PFSK-1 (cell line): Measurements from ENCODE around the gene NSFL1C.

ENCODE experiments used
- POLR2AphosphoS5 ChIP-seq: IDR thresholded peaks from 2 replicates; pipeline ENCODE4 v1.6.1; 2012; ENCODE audit warnings: low read depth, mild to moderate bottlenecking, control low read depth, low read length, moderate library complexity
- REST ChIP-seq, 2 experiments: IDR thresholded peaks; 2 replicates each; pipeline versions ENCODE4 v1.6.1 to v1.8.0; 2011 to 2012; ENCODE audit warnings: low read depth in 2 of 2, low read length in 2 of 2, control low read depth in 1 of 2, inconsistent platforms in 1 of 2, mild to moderate bottlenecking in 1 of 2, moderate library complexity in 1 of 2; ENCODE audit not compliant: insufficient read depth in 1 of 2
- TAF1 ChIP-seq: IDR thresholded peaks from 2 replicates; pipeline ENCODE4 v1.6.1; 2012; ENCODE audit warnings: low read length, control low read depth, borderline replicate concordance; ENCODE audit not compliant: insufficient read depth

DNA sequence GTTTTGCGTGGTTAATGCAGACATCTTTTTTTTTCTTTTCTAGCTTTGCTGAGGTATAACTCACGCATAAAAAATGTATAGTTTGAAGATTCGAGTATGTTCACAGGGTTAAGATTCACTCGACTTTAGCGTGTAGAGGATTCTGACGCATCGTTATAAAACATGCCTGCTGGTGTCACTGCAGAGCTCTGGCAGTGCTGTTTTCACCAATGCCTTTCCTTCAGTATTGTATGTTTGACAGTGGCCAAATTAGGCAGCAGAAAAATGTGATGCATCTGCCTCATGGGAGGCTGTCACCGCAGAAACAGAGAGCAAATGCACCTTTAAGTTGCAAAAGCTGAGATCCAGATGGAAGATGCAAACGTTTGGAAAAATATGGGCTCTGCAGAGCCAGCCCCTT, 42.6 kb upstream of the NSFL1C start:
- no peak for TF ChIP-seq TAF1
- no peak for TF ChIP-seq POLR2AphosphoS5
- TF ChIP-seq REST (IDR thresholded peaks at IDR 0.05; ENCODE audit: insufficient read depth in 1 of 2, low read depth in 2 of 2, low read length in 2 of 2), result no peak
